ENCODE data around the gene SPTLC3.

DNA sequence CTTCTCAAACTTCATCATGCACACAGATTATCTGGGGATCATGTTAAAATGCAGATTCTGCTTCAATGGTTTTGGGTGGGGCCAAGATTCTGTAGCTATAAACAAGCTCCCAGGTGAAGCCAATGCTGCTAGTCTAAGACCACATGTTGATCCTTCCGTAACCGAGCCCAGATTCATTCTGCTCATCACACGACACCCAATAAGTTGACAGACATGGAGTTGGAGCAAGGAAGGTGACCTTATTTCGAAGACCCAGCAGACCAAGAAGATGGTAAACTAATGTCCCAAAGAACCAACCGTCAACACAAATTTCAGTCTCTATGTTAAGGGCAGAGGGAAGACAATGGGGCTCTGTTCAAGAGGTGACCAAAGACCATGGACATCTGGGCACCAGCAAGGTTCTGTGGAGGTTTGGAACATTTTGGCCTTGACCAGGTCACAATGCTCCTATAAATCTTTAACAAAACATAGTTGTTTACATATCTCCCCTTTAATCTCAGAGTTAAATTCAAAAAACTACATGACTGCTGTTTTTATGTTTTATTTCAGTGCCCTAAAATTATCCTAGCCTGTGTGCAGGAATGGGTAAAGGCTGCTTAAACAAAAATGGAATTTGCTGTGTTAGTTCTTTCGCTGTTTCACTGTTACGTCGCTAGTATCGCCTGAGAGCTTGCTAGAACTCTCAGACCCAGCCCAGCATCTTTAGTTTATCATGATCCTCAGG lies 50.1 kb downstream of the SPTLC3 start:
- TF ChIP-seq, protein P1, sequence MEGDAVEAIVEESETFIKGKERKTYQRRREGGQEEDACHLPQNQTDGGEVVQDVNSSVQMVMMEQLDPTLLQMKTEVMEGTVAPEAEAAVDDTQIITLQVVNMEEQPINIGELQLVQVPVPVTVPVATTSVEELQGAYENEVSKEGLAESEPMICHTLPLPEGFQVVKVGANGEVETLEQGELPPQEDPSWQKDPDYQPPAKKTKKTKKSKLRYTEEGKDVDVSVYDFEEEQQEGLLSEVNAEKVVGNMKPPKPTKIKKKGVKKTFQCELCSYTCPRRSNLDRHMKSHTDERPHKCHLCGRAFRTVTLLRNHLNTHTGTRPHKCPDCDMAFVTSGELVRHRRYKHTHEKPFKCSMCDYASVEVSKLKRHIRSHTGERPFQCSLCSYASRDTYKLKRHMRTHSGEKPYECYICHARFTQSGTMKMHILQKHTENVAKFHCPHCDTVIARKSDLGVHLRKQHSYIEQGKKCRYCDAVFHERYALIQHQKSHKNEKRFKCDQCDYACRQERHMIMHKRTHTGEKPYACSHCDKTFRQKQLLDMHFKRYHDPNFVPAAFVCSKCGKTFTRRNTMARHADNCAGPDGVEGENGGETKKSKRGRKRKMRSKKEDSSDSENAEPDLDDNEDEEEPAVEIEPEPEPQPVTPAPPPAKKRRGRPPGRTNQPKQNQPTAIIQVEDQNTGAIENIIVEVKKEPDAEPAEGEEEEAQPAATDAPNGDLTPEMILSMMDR (conservative IDR thresholded peaks at IDR 0.05), result no peak
- no peak for TF ChIP-seq EZH2 (IDR thresholded peaks at IDR 0.05; ENCODE audit: low read depth)
